Activated CD8-positive, alpha-beta T cell treated with anti-CD3 and anti-CD28 coated beads for 36 hours (primary cell): Measurements from ENCODE around the gene CLSTN2. TPM values are rescaled to one million over a fixed set of nuclear protein-coding genes. Genes with fewer than 3 reads are reported as not detected.

Experiments
- ATAC-seq: fragments of 200-7000 bp; cut with Tn5 transposase; one replicate; pipeline ENCODE4 v1.10.0; 2021; ENCODE audit warnings: mild to moderate bottlenecking, moderate library complexity
- CTCF ChIA-PET: fragments of 350-600 bp; sonication (Branson Sonifier 250); formaldehyde crosslinking; loops from one replicate; lab custom pipeline; 2021; ENCODE audit warnings: antibody characterized with exemption; lab: Charles Lee
- POLR2A ChIA-PET: fragments of 350-600 bp; sonication (Branson Sonifier 250); formaldehyde crosslinking; loops from one replicate; lab custom pipeline; 2021; ENCODE audit warnings: antibody characterized with exemption; lab: Charles Lee
- DNase-seq: peaks from one replicate; pipeline ENCODE4 v3.0.0-alpha.2; 2020
- H3K27ac Mint-ChIP-seq: one replicate; pipeline ENCODE4 v1.8.0; 2021; ENCODE audit warnings: mild to moderate bottlenecking, mixed read lengths
- H3K27me3 Mint-ChIP-seq: one replicate; pipeline ENCODE4 v1.8.0; 2021; ENCODE audit warnings: mixed read lengths
- H3K36me3 Mint-ChIP-seq: one replicate; pipeline ENCODE4 v1.8.0; 2021; ENCODE audit warnings: low read depth, mixed read lengths
- H3K4me1 Mint-ChIP-seq: one replicate; pipeline ENCODE4 v1.8.0; 2021; ENCODE audit warnings: low read depth, mixed read lengths
- H3K4me3 Mint-ChIP-seq: one replicate; pipeline ENCODE4 v1.8.0; 2021; ENCODE audit warnings: mild to moderate bottlenecking, moderate library complexity, mixed read lengths
- H3K9me3 Mint-ChIP-seq: one replicate; pipeline ENCODE4 v1.8.0; 2021; ENCODE audit warnings: mixed read lengths
- CTCF ChIP-seq: fragments of 200-600 bp; IDR thresholded peaks from one replicate; pipeline ENCODE4 v1.8.0; 2022; ENCODE audit warnings: antibody characterized with exemption, mild to moderate bottlenecking
- intact Hi-C: fragments of 100-400 bp; cut with micrococcal nuclease; formaldehyde crosslinking; loops from one replicate; pipeline ENCODE4 v1.10.0; 2022
- total RNA-seq, 2 experiments: library from RNA; stranded (reverse); gene quantifications; one replicate each; pipeline ENCODE4 v1.2.3, GENCODE V29; 2021

Gene CLSTN2
- total RNA-seq, 2 experiments from 2014 or later, result not detected

GRCh38 chr3:140225996-140226395 is 291.0 kb downstream of the CLSTN2 start:
- ATAC-seq, result no peak
- H3K4me3 Mint-ChIP-seq, result no peak overlapping the region
- CTCF ChIA-PET, result no interaction called here
- TF ChIP-seq CTCF, result no peak
- intact Hi-C loops, result no loop called here
- POLR2A ChIA-PET, result no interaction called here
- no peaks in the 10 kb centered on the region for H3K4me1 Mint-ChIP-seq
- H3K9me3 Mint-ChIP-seq, result peaks cover 2% of the 10 kb centered on the region
- DNase-seq, result no peak
- no peaks in the 10 kb centered on the region for H3K36me3 Mint-ChIP-seq
- peaks cover 8% of the 10 kb centered on the region for H3K27me3 Mint-ChIP-seq
- no peak overlapping the region for H3K27ac Mint-ChIP-seq

DNA sequence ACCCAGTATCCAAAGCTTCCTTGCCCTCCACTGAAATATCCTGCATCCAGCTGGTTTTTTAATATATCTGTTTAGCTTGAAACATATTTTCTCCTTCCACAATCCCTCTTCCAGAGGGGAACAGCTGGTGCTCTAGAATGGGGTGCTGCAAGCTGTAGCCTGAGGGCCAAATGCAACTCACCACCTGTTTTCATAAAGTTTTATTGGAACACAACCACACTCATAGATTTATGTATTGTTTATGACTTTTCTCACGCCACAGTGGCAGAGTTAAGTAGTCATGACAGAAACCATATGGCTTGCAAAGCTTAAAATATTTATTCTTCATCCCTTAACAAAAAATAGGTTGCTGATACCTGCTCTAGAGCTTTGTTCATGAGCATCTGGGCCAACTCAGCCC is 298.7 kb downstream of the CLSTN2 start:
- H3K4me1 Mint-ChIP-seq, result no peaks in the 10 kb centered on the region
- H3K27ac Mint-ChIP-seq, result no peak overlapping the region
- peaks cover 4% of the 10 kb centered on the region for H3K27me3 Mint-ChIP-seq
- ATAC-seq (no peak), DNase-seq (no peak)
- no peak overlapping the region for H3K4me3 Mint-ChIP-seq
- ChIA-PET POLR2A (no interaction called here), CTCF (no interaction called here)
- intact Hi-C loops, result no loop called here
- H3K9me3 Mint-ChIP-seq, result no peaks in the 10 kb centered on the region
- H3K36me3 Mint-ChIP-seq, result no peaks in the 10 kb centered on the region
- no peak for TF ChIP-seq CTCF

- Mint-ChIP-seq H3K36me3 (no peaks in the 10 kb centered on the region), H3K9me3 (no peaks in the 10 kb centered on the region), H3K4me3 (no peak overlapping the region), H3K4me1 (no peaks in the 10 kb centered on the region), H3K27me3 (peaks cover 4% of the 10 kb centered on the region), H3K27ac (no peak overlapping the region)
- TF ChIP-seq CTCF, result no peak
- ATAC-seq, result no peak
- DNase-seq, result no peak
- intact Hi-C loops, result no loop called here
- ChIA-PET POLR2A (no interaction called here), CTCF (no interaction called here)
Observed at GRCh38 chr3:140234256-140234655, 299.3 kb downstream of the CLSTN2 start.

DNA sequence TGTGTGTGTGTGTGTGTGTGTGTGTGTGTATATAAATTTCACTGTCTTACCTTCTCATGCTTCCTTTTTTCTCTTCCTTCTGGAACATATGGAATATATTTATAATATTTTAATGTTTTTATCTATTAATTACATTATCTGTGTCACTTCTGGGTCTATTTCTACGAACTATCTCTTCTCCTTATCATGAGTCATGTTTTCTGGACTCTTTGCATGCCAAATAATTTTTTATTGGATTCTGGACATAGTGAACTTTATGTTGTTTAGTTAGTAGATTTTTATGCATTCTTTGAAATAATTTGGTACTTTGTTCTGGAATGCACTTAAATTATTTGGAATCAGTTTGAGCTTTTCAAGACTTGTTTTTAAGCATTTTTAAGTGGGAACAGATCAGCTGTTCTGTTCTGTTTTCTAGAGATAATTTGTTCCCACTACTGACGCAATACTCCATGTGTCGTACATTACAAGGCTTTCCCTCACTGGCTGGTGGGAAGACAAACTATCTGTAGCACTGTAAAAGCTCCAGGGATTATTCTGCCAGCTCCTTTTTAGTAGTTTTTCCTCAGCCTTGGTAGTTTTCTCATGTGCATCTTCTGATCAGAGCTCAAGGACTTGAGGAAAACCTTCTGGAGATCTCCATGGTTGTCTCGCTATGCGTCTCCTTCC is 302.0 kb downstream of the CLSTN2 start:
- H3K27ac Mint-ChIP-seq, result no peak overlapping the region
- no peak for DNase-seq
- ATAC-seq, result no peak
- H3K4me3 Mint-ChIP-seq, result no peak overlapping the region
- peaks cover 4% of the 10 kb centered on the region for H3K27me3 Mint-ChIP-seq
- TF ChIP-seq CTCF, result no peak
- no peaks in the 10 kb centered on the region for H3K9me3 Mint-ChIP-seq
- CTCF ChIA-PET, result no interaction called here
- POLR2A ChIA-PET, result no interaction called here
- H3K36me3 Mint-ChIP-seq, result no peaks in the 10 kb centered on the region
- intact Hi-C loops, result no loop called here
- no peaks in the 10 kb centered on the region for H3K4me1 Mint-ChIP-seq

GRCh38 chr3:140238646-140239314 is 303.8 kb downstream of the CLSTN2 start:
- H3K36me3 Mint-ChIP-seq, result no peaks in the 10 kb centered on the region
- no peak overlapping the region for H3K27ac Mint-ChIP-seq
- ATAC-seq (no peak), DNase-seq (no peak)
- no peak overlapping the region for H3K4me3 Mint-ChIP-seq
- ChIA-PET CTCF (no interaction called here), POLR2A (no interaction called here)
- no peaks in the 10 kb centered on the region for H3K4me1 Mint-ChIP-seq
- intact Hi-C loops, result no loop called here
- H3K27me3 Mint-ChIP-seq, result peaks cover 6% of the 10 kb centered on the region
- no peaks in the 10 kb centered on the region for H3K9me3 Mint-ChIP-seq
- TF ChIP-seq CTCF, result no peak
